Measurements from ENCODE around the gene ANKRD42.
A peak's percentile ranks its signal among the peaks of the same experiment; 100 is the strongest.

The ANKRD42 gene

DNA sequence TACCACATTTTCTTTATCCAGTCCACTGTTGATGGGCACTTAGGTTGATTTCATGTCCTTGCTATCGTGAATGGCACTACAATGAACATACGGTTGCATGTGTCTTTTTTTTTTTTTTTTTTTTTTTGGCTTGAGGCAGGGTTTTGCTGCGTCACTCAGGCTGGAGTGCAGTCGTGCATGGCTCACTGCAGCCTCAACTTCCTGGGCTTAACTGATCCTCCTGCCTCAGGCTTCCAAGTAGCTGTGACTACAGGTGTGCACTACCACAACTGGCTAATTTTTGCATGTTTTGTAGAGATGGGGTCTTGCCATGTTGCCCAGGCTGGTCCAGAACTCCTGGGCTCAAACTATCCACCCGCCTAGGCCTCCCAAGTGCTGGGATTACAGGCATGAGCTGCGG is 94.1 kb downstream of the ANKRD42 start:
- no peak for DNase-seq (ENCODE audit: low spot score)

DNA sequence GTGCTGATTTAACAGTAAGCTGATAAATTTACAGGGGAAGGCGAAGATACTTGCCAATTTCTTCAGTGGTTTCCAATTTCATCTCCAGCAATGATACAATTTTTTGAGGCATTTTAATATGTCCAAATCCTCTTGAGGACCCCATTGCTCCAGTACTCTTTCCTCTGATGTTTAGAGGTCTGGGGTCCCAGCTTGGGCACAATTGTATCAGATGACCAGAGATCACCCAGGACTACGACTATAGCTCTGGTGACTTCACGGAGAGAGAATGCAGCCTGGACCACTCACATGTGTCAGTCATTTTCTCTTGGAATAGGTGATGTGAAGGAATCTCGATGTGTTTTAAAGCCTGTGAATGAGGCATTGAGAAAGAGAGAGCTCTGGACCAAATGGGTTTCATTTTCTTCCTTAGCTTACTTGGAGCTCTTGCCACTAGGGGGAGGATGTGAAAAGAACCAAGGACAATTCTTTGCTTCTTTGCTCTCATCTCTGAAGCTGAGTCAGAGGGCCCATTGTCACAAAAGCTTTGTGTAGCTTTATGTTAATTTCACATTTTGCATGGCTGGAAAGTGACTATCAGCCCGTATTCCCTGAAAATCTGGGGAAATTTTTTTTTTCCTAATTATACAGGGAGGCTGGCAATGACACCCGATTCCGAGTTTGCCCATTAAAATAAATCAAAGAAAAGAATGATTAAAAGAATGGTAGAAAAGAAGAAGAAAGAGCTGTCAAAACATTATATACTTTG is 99.4 kb downstream of the ANKRD42 start:
- DNase-seq (ENCODE audit: low spot score): peak; percentile 50

DNA sequence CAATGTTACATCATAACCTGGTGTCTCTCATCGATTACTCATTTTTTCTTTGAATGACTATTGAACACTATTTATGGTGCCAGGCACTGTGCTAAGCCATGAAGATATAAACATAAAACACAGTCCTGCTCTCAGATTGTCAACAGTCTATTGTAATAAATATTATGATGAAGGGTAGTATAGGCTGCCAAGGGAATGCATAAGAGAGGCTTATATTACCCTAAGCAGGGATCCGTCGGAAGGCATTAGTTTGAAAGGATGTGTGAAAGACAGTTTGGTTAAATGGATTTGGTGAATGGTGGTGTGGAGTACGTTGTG is 99.9 kb downstream of the ANKRD42 start:
- DNase-seq (ENCODE audit: low spot score): no peak

DNA sequence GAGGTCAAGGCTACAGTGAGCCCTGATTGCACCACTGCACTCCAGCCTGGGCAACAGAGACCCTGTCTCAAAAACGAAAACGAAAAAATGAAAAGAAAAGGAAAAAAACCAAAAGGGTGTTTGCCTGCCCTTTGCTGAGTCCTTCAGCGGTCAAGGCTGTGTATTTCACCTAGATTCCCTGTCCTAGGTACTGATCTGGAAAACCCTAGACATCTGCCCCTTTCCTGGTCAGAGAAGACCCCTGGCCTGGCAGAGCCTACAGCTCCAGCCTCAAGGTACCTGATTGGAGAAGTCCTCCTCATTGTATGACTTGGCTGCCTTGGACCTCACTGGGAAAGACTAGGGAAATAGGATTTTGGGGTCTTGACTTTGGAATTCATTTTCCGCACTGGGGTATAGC is 100.7 kb downstream of the ANKRD42 start:
- no peak for DNase-seq (ENCODE audit: low spot score)

Data from germinal center (tissue), 1 donor.